Measurements from ENCODE around the gene RNU1-2. TPM values are rescaled to one million over a fixed set of nuclear protein-coding genes. Genes with fewer than 3 reads are reported as not detected.

RNU1-2 gene
- total RNA-seq, 1 experiment from 2014 or later = 2,051 TPM

GRCh38 chr1:16922885-16923431 is 27.2 kb downstream of the RNU1-2 start:
- no peak overlapping the region for H3K4ac ChIP-seq (ENCODE audit: low read depth, low read length)
- H3K27ac Mint-ChIP-seq = peak overlapping the region in 1 of 3 experiments; percentile 44; a peak in 1 of 7 replicates
- no peak overlapping the region for H4K8ac ChIP-seq (replicated peaks; ENCODE audit: insufficient read length, low read depth, low read length)
- peaks cover 0 to 7% (median 2%) of the 10 kb centered on the region in 3 experiments; a peak in 3 of 7 replicates for H3K36me3 Mint-ChIP-seq (ENCODE audit: insufficient read depth in 1 of 3, low read depth in 3 of 3)
- no peak overlapping the region for H2BK120ac ChIP-seq (ENCODE audit: low read depth, low read length, poor library complexity, severe bottlenecking)
- H2BK15ac ChIP-seq (ENCODE audit: low read depth, low read length) = no peak overlapping the region
- H3K27ac ChIP-seq (ENCODE audit: insufficient read length, low read depth, low read length) = no peak overlapping the region
- no peaks in the 10 kb centered on the region for H3K9me3 Mint-ChIP-seq
- TF ChIP-seq, protein P1, sequence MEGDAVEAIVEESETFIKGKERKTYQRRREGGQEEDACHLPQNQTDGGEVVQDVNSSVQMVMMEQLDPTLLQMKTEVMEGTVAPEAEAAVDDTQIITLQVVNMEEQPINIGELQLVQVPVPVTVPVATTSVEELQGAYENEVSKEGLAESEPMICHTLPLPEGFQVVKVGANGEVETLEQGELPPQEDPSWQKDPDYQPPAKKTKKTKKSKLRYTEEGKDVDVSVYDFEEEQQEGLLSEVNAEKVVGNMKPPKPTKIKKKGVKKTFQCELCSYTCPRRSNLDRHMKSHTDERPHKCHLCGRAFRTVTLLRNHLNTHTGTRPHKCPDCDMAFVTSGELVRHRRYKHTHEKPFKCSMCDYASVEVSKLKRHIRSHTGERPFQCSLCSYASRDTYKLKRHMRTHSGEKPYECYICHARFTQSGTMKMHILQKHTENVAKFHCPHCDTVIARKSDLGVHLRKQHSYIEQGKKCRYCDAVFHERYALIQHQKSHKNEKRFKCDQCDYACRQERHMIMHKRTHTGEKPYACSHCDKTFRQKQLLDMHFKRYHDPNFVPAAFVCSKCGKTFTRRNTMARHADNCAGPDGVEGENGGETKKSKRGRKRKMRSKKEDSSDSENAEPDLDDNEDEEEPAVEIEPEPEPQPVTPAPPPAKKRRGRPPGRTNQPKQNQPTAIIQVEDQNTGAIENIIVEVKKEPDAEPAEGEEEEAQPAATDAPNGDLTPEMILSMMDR (conservative IDR thresholded peaks at IDR 0.05) = no peak
- H2BK5ac ChIP-seq (ENCODE audit: insufficient read length, low read length) = no peak overlapping the region
- no peaks in the 10 kb centered on the region for H3K27me3 ChIP-seq (ENCODE audit: insufficient read depth, low read length)
- H3T11ph ChIP-seq (ENCODE audit: low read length) = no peak overlapping the region
- H3K4me1 Mint-ChIP-seq = peaks cover 34 to 52% of the 10 kb centered on the region in 2 experiments
- H3K79me2 ChIP-seq (ENCODE audit: insufficient read depth, low read length) = peaks cover 6% of the 10 kb centered on the region; the same call in 1 of the 2 replicates
- H4K91ac ChIP-seq (ENCODE audit: insufficient read length, low read depth, low read length) = no peak overlapping the region
- H2AFZ ChIP-seq (ENCODE audit: low read length) = no peak overlapping the region
- no peak overlapping the region for H3K23ac ChIP-seq (ENCODE audit: insufficient read length, low read depth, low read length)
- peak overlapping the region; percentile 84 to 95 for H3K4me3 Mint-ChIP-seq
- no peak overlapping the region for H3K14ac ChIP-seq (ENCODE audit: insufficient read depth, low read length)
- no peak overlapping the region for H4K5ac ChIP-seq (ENCODE audit: insufficient read length, low read depth, low read length)
- no peak overlapping the region for H3K4me2 ChIP-seq (ENCODE audit: insufficient read depth, insufficient read length, low read length)
- no peaks in the 10 kb centered on the region for H3K9me3 ChIP-seq (ENCODE audit: control insufficient read depth, low read depth, low read length)
- no peaks in the 10 kb centered on the region for H3K79me1 ChIP-seq (ENCODE audit: insufficient read depth, low read depth, low read length, poor library complexity, severe bottlenecking)
- H2BK20ac ChIP-seq (ENCODE audit: low read depth, low read length, poor library complexity, severe bottlenecking) = no peak overlapping the region
- no CpG with 5 or more reads among the region's 18 CpGs for WGBS (ENCODE audit: extremely low coverage, insufficient read length, low lambda C conversion rate)
- H3K9ac ChIP-seq (ENCODE audit: extremely low read depth, insufficient read length, low read length) = no peak overlapping the region
- DNase-seq = peak; percentile 25
- H3K27me3 Mint-ChIP-seq (ENCODE audit: low read depth) = no peaks in the 10 kb centered on the region
- no peak overlapping the region for H2AK5ac ChIP-seq (ENCODE audit: insufficient read length, low read length)
- no peak overlapping the region for H3K18ac ChIP-seq (ENCODE audit: insufficient read length, low read depth, low read length)
- H4K20me1 ChIP-seq (ENCODE audit: control insufficient read depth, insufficient read depth, insufficient read length) = no peaks in the 10 kb centered on the region
- H3K4me1 ChIP-seq (ENCODE audit: insufficient read depth, low read length) = no peaks in the 10 kb centered on the region
- no peak overlapping the region for H3K56ac ChIP-seq (ENCODE audit: insufficient read length, low read depth, low read length)
- H2BK12ac ChIP-seq (ENCODE audit: insufficient read length, low read depth, low read length) = no peak overlapping the region
- H3K23me2 ChIP-seq (ENCODE audit: insufficient read length, low read depth, low read length, poor library complexity, severe bottlenecking) = peaks cover 5% of the 10 kb centered on the region
